Measurements from ENCODE around the gene HOTAIR. TPM values are rescaled to one million over a fixed set of nuclear protein-coding genes. Genes with fewer than 3 reads are reported as not detected.

HOTAIR gene
- polyA plus RNA-seq, 1 experiment, result 11.4 TPM

- DNase-seq (ENCODE audit: low read depth), result no peak
- ChIA-PET CTCF (interaction anchor here (0.8 to 1.3 kb wide), 6 partner anchors 11 to 226 kb away, joined by 3 to 4 read pairs (median 4); partner anchors contain the start of gene HOXC10), POLR2A (interaction anchor here (0.6 kb wide), 1 partner anchor 25 kb away, joined by 4 read pairs; no protein-coding TSS in a partner anchor)
- Histone ChIP-seq H3K27me3 (ENCODE audit: control insufficient read depth, insufficient read depth, low read length) (no peaks in the 10 kb centered on the region; the same call in none of the 2 replicates), H3K4me3 (ENCODE audit: low read depth, low read length) (peak within 1 kb of the TSS; percentile 64), H3K36me3 (ENCODE audit: control insufficient read depth, insufficient read depth, low read length) (no peaks in the 10 kb centered on the region)
- TF ChIP-seq CTCF (IDR thresholded peaks at IDR 0.05; ENCODE audit: insufficient read depth, low read depth, low read length), result no peak
Measured at GRCh38 chr12:53972722-53973235, 2.0 kb downstream of the HOTAIR start, which contains the start of gene HOXC11. HOXC11 (plus strand) TSS chr12:53973126; CDS start chr12:53973242, 116 bp downstream.

- CTCF ChIA-PET, result interaction anchor here (0.7 to 1.4 kb wide), 5 partner anchors 11 to 277 kb away, joined by 3 to 4 read pairs (median 4); partner anchors contain the start of gene HOXC10
- peak overlapping the region; percentile 64 for H3K4me3 ChIP-seq (ENCODE audit: low read depth, low read length)
- no peak for DNase-seq (ENCODE audit: low read depth)
- no peaks in the 10 kb centered on the region for H3K36me3 ChIP-seq (ENCODE audit: control insufficient read depth, insufficient read depth, low read length)
- TF ChIP-seq CTCF (IDR thresholded peaks at IDR 0.05; ENCODE audit: insufficient read depth, low read depth, low read length), result no peak
- no peaks in the 10 kb centered on the region; the same call in none of the 2 replicates for H3K27me3 ChIP-seq (ENCODE audit: control insufficient read depth, insufficient read depth, low read length)
- POLR2A ChIA-PET, result no interaction called here
Measured at GRCh38 chr12:53972152-53972702, 2.5 kb downstream of the HOTAIR start.

- POLR2A ChIA-PET, result no interaction called here
- no peak for TF ChIP-seq CTCF (IDR thresholded peaks at IDR 0.05; ENCODE audit: insufficient read depth, low read depth, low read length)
- Histone ChIP-seq H3K4me3 (ENCODE audit: low read depth, low read length) (peak overlapping the region; percentile 64; the same call in 1 of the 2 replicates), H3K36me3 (ENCODE audit: control insufficient read depth, insufficient read depth, low read length) (no peaks in the 10 kb centered on the region), H3K27me3 (ENCODE audit: control insufficient read depth, insufficient read depth, low read length) (no peaks in the 10 kb centered on the region; the same call in none of the 2 replicates)
- no peak for DNase-seq (ENCODE audit: low read depth)
- CTCF ChIA-PET, result interaction anchor here (0.7 to 1.4 kb wide), 2 partner anchors 14 to 277 kb away, joined by 3 read pairs; partner anchors contain the start of gene HOXC10
Measured at GRCh38 chr12:53971686-53972085, 3.1 kb downstream of the HOTAIR start.

GRCh38 chr12:53971129-53971528, 3.6 kb downstream of the HOTAIR start:
- no peak overlapping the region for H3K4me3 ChIP-seq (ENCODE audit: low read depth, low read length)
- no peak for DNase-seq (ENCODE audit: low read depth)
- TF ChIP-seq CTCF (IDR thresholded peaks at IDR 0.05; ENCODE audit: insufficient read depth, low read depth, low read length), result no peak
- CTCF ChIA-PET, result interaction anchor here (1.4 kb wide), 1 partner anchor 276 kb away, joined by 3 read pairs; no protein-coding TSS in a partner anchor
- H3K27me3 ChIP-seq (ENCODE audit: control insufficient read depth, insufficient read depth, low read length), result no peaks in the 10 kb centered on the region; the same call in none of the 2 replicates
- POLR2A ChIA-PET, result no interaction called here
- H3K36me3 ChIP-seq (ENCODE audit: control insufficient read depth, insufficient read depth, low read length), result no peaks in the 10 kb centered on the region

GRCh38 chr12:53970451-53970850, 4.3 kb downstream of the HOTAIR start:
- Histone ChIP-seq H3K4me3 (ENCODE audit: low read depth, low read length) (no peak overlapping the region), H3K36me3 (ENCODE audit: control insufficient read depth, insufficient read depth, low read length) (no peaks in the 10 kb centered on the region), H3K27me3 (ENCODE audit: control insufficient read depth, insufficient read depth, low read length) (no peaks in the 10 kb centered on the region; the same call in none of the 2 replicates)
- no peak for DNase-seq (ENCODE audit: low read depth)
- POLR2A ChIA-PET, result no interaction called here
- no peak for TF ChIP-seq CTCF (IDR thresholded peaks at IDR 0.05; ENCODE audit: insufficient read depth, low read depth, low read length)
- CTCF ChIA-PET, result interaction anchor here (1.0 to 1.6 kb wide), 2 partner anchors 15 to 238 kb away, joined by 3 to 6 read pairs; partner anchors contain the start of gene HOXC10

Measured in BJ (cell line).